CD14-positive monocyte (primary cell): ENCODE measurements around the gene FGF6. TPM values are rescaled to one million over a fixed set of nuclear protein-coding genes. Genes with fewer than 3 reads are reported as not detected.
A peak's percentile ranks its signal among the peaks of the same experiment; 100 is the strongest.
"Not testable (repeated sequence)": the region's sequence is repeated elsewhere in the genome, so short reads cannot be mapped to it uniquely, and the experiment has no call there.

Experiments
- DNase-seq, 3 donors: peaks; one replicate each; pipeline ENCODE4 v3.0.0-alpha.2; 2011 to 2022
- H2AFZ ChIP-seq: 2 replicates; pipeline ENCODE4 v1.6.0; 2012; ENCODE audit warnings: mild to moderate bottlenecking, low read depth, low read length, inconsistent platforms; ENCODE audit not compliant: insufficient read depth, poor library complexity, severe bottlenecking
- H3K27ac ChIP-seq, 2 donors: 1 replicate in 1 of 2; 2 replicates in 1 of 2; pipeline ENCODE4 v1.5.1; 2012 to 2013; ENCODE audit warnings: low read length in 2 of 2, control low read depth in 1 of 2, inconsistent platforms in 1 of 2, low read depth in 1 of 2, mild to moderate bottlenecking in 1 of 2
- H3K27me3 ChIP-seq, 2 donors: one replicate each; pipeline versions ENCODE4 v1.6.0 to v1.6.1; 2011 to 2013; ENCODE audit warnings: low read length in 2 of 2; ENCODE audit not compliant: control insufficient read depth in 2 of 2, insufficient read depth in 2 of 2
- H3K36me3 ChIP-seq, 2 donors: replicated peaks in 1 of 2; 1 replicate in 1 of 2; 2 replicates in 1 of 2; pipeline versions ENCODE4 v1.5.1 to v1.6.1; 2012 to 2013; ENCODE audit warnings: low read length in 2 of 2, control low read depth in 1 of 2, inconsistent platforms in 1 of 2, mild to moderate bottlenecking in 1 of 2; ENCODE audit not compliant: insufficient read depth in 2 of 2, control insufficient read depth in 1 of 2
- H3K4me1 ChIP-seq, 2 donors: 1 replicate in 1 of 2; 2 replicates in 1 of 2; pipeline versions ENCODE4 v1.5.1 to v1.6.1; 2012 to 2013; ENCODE audit warnings: low read length in 2 of 2, control low read depth in 1 of 2, inconsistent platforms in 1 of 2, mild to moderate bottlenecking in 1 of 2, moderate library complexity in 1 of 2; ENCODE audit not compliant: insufficient read depth in 2 of 2, control insufficient read depth in 1 of 2
- H3K4me2 ChIP-seq: replicated peaks from 2 replicates; pipeline ENCODE3; 2012; ENCODE audit warnings: low read length, moderate library complexity, mild to moderate bottlenecking; ENCODE audit not compliant: poor library complexity, severe bottlenecking; ENCODE audit errors: extremely low read depth
- H3K4me3 ChIP-seq, 3 experiments: fragments of 200-600 bp in 1 of 3; sonication (generic) in 1 of 3; replicated peaks in 1 of 3; 1 replicate in 2 of 3; 2 replicates in 1 of 3; pipeline ENCODE4 v1.5.1; 2011 to 2013; ENCODE audit warnings: low read length in 3 of 3, mild to moderate bottlenecking in 3 of 3, control low read depth in 2 of 3, low read depth in 2 of 3, inconsistent platforms in 1 of 3, moderate library complexity in 1 of 3
- H3K79me2 ChIP-seq: 2 replicates; pipeline ENCODE4 v1.6.0; 2012; ENCODE audit warnings: mild to moderate bottlenecking, control low read depth, inconsistent platforms, low read length, moderate library complexity; ENCODE audit not compliant: insufficient read depth
- H3K9ac ChIP-seq: 2 replicates; pipeline ENCODE4 v1.6.0; 2017; ENCODE audit warnings: low read length, mild to moderate bottlenecking; ENCODE audit not compliant: insufficient read depth, poor library complexity, severe bottlenecking
- H3K9me3 ChIP-seq, 2 donors: replicated peaks in 1 of 2; 1 replicate in 1 of 2; 2 replicates in 1 of 2; pipeline versions ENCODE4 v1.5.1 to v1.6.1; 2012 to 2013; ENCODE audit warnings: low read length in 2 of 2, control low read depth in 1 of 2; ENCODE audit not compliant: control insufficient read depth in 1 of 2, insufficient read depth in 1 of 2
- H4K20me1 ChIP-seq: 2 replicates; pipeline ENCODE4 v1.6.0; 2012; ENCODE audit warnings: mild to moderate bottlenecking, low read length, control low read depth, moderate library complexity; ENCODE audit not compliant: insufficient read depth
- H3K27ac Mint-ChIP-seq, 7 donors: one replicate each; pipeline ENCODE4 v1.8.0; 2020; ENCODE audit warnings: mild to moderate bottlenecking in 7 of 7, mixed read lengths in 7 of 7, moderate library complexity in 6 of 7, inconsistent platforms in 2 of 7
- H3K27me3 Mint-ChIP-seq, 3 donors: one replicate each; pipeline ENCODE4 v1.8.0; 2021 to 2022; ENCODE audit warnings: low read depth in 3 of 3, mild to moderate bottlenecking in 3 of 3, mixed read lengths in 3 of 3, moderate library complexity in 3 of 3, inconsistent platforms in 1 of 3
- H3K36me3 Mint-ChIP-seq, 2 donors: one replicate each; pipeline ENCODE4 v1.8.0; 2020; ENCODE audit warnings: mixed read lengths in 2 of 2, inconsistent platforms in 1 of 2, mild to moderate bottlenecking in 1 of 2
- H3K4me1 Mint-ChIP-seq: one replicate; pipeline ENCODE4 v1.8.0; 2020; ENCODE audit warnings: mild to moderate bottlenecking, mixed read lengths
- H3K4me3 Mint-ChIP-seq, 2 donors: one replicate each; pipeline ENCODE4 v1.8.0; 2020; ENCODE audit warnings: mild to moderate bottlenecking in 2 of 2, mixed read lengths in 2 of 2, moderate library complexity in 1 of 2
- H3K9me3 Mint-ChIP-seq, 7 donors: one replicate each; pipeline ENCODE4 v1.8.0; 2020 to 2022; ENCODE audit warnings: mixed read lengths in 7 of 7, mild to moderate bottlenecking in 6 of 7, moderate library complexity in 6 of 7, inconsistent platforms in 2 of 7
- CTCF ChIP-seq: fragments of 200-600 bp; IDR thresholded peaks from one replicate; pipeline ENCODE4 v1.8.0; 2022; ENCODE audit warnings: antibody characterized with exemption, mild to moderate bottlenecking
- WGBS: methylation state at CpG from one replicate; pipeline ENCODE4 v1.1.5; 2013; ENCODE audit warnings: missing lambda C conversion rate; ENCODE audit not compliant: insufficient coverage; 5-methylcytosine and 5-hydroxymethylcytosine counted together
- intact Hi-C, 2 donors: fragments of 100-400 bp; cut with micrococcal nuclease; formaldehyde crosslinking; loops; one replicate each; pipeline versions ENCODE4 v1.15.0 to v1.15.1; 2023
- polyA plus RNA-seq, 3 donors: library from polyadenylated mRNA; depleted of rRNA in 1 of 3; unstranded in 2 of 3; stranded (reverse) in 1 of 3; fragments of 300-500 nt in 2 of 3; fragments of >200 nt in 1 of 3; fragmentation: Illumina TruSeq in 2 of 3; gene quantifications; 1 replicate in 2 of 3; 2 replicates in 1 of 3; pipeline ENCODE4 v1.2.3, GENCODE V29; 2012 to 2021

Gene FGF6
- polyA plus RNA-seq, 3 donors = not detected

- no peak overlapping the region for H2AFZ ChIP-seq
- Mint-ChIP-seq H3K9me3 (peaks cover 0 to 3% (median 0%) of the 10 kb centered on the region in 7 donors), H3K36me3 (no peaks in the 10 kb centered on the region), H3K4me3 (no peak overlapping the region), H3K27me3 (peaks cover 48 to 57% (median 49%) of the 10 kb centered on the region in 3 donors), H3K4me1 (peaks cover 2% of the 10 kb centered on the region), H3K27ac (no peak overlapping the region)
- H3K4me2 ChIP-seq = no peak overlapping the region
- H3K27ac ChIP-seq = no peak overlapping the region
- intact Hi-C loops = no loop called here
- no peak for DNase-seq
- peaks cover 0 to 3% of the 10 kb centered on the region in 2 donors for H3K4me1 ChIP-seq
- whole genome bisulfite sequencing = 100% methylated on average over 1 of the region's 4 CpGs
- H3K9ac ChIP-seq = no peak overlapping the region
- no peaks in the 10 kb centered on the region for H3K36me3 ChIP-seq
- no peaks in the 10 kb centered on the region for H4K20me1 ChIP-seq
- H3K4me3 ChIP-seq = no peak overlapping the region
- TF ChIP-seq CTCF = no peak
- no peaks in the 10 kb centered on the region for H3K9me3 ChIP-seq
- H3K27me3 ChIP-seq = peaks cover 14 to 42% of the 10 kb centered on the region in 2 donors
- H3K79me2 ChIP-seq = no peaks in the 10 kb centered on the region
These were observed 15.1 kb upstream of the FGF6 start for GRCh38 chr12:4460761-4461160.

DNA sequence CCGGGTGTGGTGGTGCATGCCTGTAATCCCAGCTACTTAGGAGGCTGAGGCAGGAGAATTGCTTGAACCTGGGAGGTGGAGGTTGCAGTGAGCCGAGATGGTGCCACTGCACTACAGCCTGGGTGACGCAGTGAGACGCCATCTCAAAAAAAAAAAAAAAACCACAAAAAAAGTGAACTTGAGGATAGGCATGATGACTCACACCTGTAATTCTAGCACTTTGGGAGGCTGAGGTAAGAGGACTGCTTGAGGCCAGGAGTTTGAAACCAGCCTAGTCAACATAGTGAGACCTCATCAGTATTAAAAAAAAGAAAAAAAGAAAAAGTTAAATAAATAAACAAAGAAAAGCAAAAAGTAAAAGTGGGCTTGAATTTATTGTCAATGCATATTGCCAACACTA lies 10.2 kb upstream of the FGF6 start:
- H3K27ac Mint-ChIP-seq, H3K36me3 ChIP-seq, H3K4me3 Mint-ChIP-seq, H3K27ac ChIP-seq, H2AFZ ChIP-seq, H3K79me2 ChIP-seq, H3K9me3 ChIP-seq, H3K4me1 ChIP-seq, H3K9ac ChIP-seq, H3K4me3 ChIP-seq, H3K36me3 Mint-ChIP-seq, intact Hi-C loops, H3K4me2 ChIP-seq, H4K20me1 ChIP-seq: not testable (repeated sequence)
- no CpG with 5 or more reads among the region's 4 CpGs for WGBS
- DNase-seq = peak in 1 of 3 donors; percentile 28
- peaks cover 11 to 20% of the 10 kb centered on the region in 2 donors for H3K27me3 ChIP-seq
- Mint-ChIP-seq H3K9me3 (peaks cover 0 to 11% (median 3%) of the 10 kb centered on the region in 7 donors), H3K27me3 (peaks cover 28 to 50% (median 28%) of the 10 kb centered on the region in 3 donors), H3K4me1 (peaks cover 11% of the 10 kb centered on the region)
